HG02571 (cell line): ENCODE measurements around the gene ETV3.

ENCODE experiments used
- ATAC-seq: cut with Tn5 transposase; IDR thresholded peaks from one replicate; pipeline ENCODE4 v1.9.1; 2021; ENCODE audit warnings: mild to moderate bottlenecking, moderate library complexity; ENCODE audit not compliant: unreplicated experiment

The ETV3 gene

DNA sequence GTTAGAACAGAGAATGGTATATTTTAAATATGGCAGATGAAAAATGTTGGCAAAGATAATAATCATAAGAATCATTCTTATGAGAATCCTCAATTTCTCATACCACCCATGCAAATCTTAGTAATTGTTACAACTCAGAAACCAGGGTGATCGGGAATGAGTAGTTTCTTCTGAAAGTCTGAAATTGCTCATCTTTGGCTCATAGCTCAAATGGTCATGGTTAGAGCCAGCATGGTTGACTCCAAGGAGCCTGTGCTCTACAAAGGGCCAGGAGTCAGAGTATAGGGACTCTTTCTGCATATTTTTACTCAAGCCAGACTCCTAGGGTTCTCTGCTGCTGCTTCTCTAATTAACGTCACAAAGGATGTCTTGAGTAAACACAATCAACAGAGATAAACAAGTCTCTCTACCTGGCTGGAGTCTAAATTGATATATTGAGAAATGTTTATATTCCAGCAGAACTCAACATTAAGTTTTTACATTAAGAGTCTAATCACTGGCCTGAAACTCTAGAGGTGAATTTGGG is 1.9 kb upstream of the ETV3 start:
- ATAC-seq: no peak

- no peak for ATAC-seq
Observed at GRCh38 chr1:157139052-157139715, 989 bp upstream of the ETV3 start.

DNA sequence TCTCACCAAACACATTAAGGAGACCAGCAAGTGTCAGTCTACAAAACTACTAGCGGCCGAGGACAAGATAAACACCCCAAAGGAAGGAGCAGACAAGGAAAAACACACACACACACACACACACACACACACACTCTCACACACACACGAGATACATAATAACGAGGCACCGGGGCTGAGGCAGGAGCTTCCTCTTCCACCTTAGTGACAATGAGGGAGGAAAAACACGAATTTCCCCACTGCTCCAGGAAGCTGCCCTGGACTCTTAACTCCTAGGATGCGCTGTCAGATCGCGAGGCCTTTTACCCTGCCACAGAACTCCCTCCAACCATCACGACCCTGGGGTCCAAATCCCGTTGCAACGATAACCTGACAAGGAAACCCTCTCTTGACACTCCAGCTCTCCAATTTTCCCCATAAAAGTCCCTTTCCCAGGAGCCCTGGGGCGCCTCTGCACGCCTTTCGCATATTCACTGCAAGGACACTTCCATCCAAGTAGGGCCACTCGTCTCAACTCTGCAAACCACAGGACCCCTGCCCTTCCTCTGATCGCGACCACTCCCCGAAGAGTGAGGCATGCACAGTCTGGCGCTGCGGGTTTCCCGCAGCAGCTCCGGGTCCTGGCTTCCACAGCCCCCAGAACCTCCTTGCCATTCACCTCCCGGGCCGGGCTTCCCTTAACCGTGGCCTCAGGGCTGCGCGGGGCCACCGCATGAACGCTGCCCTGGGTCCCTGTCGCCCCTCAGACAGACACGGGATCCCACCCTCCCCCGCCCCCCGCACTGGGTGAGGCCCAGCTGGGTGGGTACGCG is 581 bp downstream of the ETV3 start:
- peak; percentile 3 for ATAC-seq

DNA sequence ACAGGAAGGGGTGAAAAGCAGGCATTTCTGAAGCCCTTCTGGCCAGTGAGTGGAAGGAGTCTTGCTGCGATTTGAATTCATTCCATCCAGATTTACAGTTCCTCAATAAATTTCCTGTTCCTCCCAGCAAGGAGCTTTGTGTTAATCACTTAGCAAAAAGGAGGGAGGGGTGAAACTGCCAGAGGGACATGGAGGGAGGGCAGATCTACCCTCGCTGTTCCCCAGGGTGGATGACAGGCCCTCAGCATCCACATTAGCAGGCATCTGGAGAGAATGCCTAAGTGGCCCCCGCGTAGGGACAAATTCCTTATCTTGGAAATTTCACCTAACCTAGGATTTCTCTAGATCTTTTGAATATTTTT is 1.2 kb downstream of the ETV3 start:
- no peak for ATAC-seq

DNA sequence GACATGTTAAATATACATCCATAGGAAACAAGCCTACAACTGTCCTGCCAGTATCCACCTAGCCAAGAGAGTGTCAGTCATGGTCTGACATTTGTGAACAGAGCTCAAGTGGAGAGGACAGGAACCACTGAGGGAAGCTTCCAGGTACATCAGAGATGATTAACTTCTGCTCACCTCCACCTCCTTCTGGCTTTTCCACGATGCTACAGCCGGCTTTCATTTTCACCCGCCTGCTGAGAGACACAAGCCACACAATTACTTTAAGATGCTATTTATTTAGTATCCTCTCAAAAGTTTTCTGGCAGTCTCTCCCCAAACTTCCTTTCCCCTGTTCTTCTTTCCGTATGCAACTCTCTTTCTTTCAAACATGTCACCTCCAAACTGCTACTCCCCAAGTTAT is 2.1 kb downstream of the ETV3 start:
- no peak for ATAC-seq

DNA sequence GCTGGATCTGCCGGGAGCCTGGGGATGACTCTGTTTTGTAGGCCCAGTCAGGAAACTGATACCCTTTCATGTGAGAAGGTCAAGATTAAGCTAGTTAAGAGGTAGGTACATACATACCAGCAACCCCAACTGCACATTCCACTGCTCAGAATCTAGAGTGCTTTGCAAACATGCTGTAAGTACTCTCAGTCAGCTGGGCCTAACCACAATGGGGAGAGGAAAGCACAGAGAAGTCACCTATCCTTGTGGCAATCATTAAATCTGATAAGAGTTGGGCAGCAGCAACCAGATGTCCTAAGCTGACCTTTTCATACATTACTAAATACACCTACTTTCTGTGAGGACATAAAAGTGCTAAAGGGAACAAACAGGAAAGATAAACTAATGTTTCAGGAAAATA is 2.5 kb downstream of the ETV3 start:
- no peak for ATAC-seq

GRCh38 chr1:157135070-157135469 is 3.1 kb downstream of the ETV3 start:
- no peak for ATAC-seq

- ATAC-seq: no peak
Observed at GRCh38 chr1:157134442-157134841, 3.8 kb downstream of the ETV3 start.

DNA sequence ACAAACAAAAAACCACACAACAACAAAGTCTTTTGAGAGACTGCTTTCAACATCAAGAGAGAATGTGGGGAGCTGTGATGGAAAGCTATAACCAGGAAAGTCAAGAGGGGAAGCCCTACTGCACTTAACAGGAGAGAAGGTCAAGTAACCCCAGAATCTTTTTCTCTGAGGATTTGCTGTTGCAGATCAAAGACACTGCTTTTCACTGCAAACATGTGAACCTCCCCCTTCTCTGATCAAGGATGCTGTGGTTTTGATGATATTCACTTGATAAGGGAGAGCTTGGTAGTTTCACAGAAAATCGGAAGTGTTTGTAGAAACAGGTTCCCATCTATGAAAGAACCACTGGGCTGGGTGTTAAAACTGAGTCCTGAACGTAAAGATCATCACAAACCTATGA is 4.8 kb downstream of the ETV3 start:
- no peak for ATAC-seq

DNA sequence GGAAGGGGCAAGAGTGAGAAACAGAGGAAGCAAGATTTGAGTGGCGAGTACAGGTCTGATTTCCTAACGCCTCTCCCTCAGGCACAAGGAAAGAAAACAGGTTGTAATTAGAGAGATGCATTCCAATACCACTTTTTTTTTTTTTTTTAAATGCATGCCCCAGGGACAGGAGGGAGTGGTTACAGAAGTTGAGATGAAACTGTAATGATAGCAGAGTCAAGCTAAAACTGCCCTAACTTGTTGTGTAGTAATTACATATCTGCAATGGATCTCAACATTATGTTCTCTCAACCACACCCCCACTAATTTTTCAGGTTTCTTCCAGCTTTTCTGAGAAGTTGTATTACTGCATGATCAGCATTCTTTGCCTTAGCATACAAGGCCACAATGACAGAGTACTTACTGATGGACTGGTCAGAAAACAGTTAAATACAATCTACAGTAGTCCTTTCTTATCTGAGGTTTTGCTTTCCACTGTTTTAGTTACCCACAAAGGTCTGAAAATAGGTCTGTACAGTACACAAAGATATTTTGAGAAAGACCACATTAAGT is 5.5 kb downstream of the ETV3 start:
- no peak for ATAC-seq

DNA sequence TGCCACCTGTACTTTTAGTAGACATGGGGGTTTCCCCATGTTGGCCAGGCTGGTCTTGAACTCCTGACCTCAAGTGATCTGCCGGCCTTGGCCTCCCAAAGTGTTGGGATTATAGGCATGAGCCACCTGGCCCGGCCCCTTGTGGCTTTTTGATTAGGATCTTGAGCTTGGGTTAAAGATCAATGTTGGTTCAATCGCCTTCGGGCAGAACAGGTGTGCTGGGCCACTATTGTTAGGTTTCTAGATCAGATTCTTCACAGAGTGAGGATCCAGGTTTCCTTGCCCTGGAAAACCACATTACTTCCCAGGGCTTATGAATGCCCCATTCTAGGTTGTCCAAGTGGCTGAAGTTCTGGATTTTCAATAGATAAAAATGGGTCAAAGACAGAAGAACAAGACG is 6.1 kb downstream of the ETV3 start:
- ATAC-seq: no peak

DNA sequence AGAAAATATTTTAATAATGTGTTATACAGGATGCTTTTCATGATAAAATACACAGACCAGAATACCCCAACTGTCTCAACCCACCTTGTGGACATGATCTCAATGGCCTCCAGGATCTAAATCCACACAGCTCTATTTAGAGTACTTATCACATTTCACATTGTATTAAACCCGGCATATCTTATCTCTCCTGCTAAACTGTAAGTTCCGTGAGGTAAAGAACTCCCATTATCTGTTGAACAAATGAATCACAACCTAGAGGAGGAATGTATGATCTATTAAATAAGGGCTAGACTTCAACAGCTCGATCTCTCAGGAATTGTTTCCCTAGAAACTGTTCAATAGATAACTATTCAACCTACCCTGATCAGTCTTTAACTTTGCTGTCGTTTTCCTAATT is 6.9 kb downstream of the ETV3 start:
- no peak for ATAC-seq

DNA sequence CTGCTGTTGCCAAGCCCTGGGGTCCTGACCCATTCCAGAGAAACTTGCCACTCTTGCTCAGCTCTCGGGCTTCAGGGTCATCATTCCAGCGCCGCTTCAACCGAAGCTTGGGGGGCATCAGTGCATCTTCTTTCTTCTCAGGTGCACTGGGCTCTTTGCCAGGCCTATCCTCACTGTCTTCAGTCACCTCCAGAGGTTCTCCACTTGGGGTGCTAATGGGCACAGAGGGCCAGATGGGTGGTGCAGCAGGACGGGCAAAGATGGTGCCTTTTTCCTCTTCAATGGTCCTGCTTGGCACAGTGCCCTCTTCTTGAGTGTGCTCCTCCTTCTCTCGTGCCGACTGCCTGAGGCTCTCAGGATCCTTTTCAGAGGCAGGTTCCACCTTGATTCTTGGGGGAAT is 13.3 kb downstream of the ETV3 start:
- ATAC-seq: no peak

DNA sequence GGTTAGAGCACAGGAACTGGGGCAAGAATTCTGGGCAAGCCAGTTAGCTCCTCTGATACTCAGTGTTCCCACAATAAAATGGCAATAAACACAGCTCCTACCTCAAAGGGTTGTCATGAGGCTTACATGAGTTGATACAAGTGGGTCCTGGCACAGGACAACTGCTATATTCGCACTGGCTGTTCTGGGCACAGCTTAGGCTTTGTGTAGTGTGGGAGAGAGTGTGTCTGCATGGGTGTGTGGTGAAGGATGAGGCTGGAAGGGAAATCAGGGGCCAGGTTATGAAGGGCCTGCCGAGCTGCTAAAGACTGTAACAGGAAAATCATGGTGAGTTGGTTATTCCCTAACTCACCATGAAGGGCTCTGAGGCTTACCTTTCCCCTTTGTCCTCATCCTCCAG is 18.7 kb downstream of the ETV3 start:
- ATAC-seq: no peak

DNA sequence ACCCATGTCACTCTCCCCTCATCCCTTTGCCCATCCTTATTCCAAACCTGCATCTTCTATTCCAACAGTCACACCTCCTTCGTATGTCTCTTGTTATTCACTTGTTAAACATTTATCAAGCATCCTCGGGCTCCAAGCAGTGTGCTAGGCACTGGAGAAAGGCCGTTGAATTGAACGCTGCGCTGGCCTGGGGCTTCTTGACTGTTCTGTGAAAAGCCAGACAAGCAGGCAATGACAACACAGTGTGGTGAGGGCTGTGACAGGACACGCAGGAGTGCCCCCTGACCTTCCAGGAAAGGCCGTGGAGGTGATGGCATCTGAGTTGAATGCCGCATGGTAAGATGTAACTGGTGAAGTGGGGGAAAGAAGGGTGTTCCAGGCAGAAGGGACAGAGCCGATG is 19.2 kb downstream of the ETV3 start:
- ATAC-seq: no peak

DNA sequence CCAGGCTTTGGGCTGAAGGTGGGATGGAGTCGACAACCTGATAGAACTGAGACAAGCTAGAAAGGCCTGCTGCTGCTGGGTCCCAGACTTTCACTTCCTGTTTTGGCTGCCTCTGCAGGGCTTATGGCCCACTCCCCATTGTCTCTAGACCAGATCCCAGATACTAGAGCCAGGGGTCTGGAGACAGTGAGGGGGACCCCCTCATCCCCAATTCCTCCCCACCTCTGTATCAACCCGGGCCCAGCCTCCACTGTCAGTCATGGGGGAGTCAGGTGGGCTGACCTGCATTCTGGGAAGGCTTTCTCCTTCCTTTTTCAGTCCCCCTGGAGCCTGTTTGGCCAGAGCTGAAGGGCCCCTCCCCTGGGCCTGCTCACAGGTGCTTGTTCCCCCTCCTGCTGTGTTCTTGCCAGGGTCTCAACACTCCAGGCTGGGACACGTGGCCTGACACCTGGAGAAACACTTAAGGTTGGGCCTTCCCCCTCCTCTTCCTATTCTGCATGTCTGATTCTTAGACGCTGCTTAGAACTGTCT is 20.6 kb downstream of the ETV3 start:
- no peak for ATAC-seq

DNA sequence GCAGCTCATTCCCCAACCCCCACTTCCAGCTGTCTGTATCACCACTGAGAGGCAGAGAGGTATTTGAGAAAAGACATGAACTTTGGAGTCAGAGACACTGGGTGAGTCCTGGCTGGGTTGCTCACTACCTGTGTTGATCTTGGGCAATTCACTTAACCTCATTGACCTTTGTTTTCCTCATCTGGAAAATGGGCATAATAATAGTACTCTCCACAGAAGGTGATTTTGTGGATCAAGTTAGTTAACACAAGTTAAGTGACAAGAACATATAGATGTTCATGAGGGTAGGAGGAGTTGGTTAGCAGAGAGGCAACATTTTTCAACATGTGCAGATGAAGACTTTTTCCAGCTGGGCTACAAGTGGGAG is 21.5 kb downstream of the ETV3 start:
- no peak for ATAC-seq

DNA sequence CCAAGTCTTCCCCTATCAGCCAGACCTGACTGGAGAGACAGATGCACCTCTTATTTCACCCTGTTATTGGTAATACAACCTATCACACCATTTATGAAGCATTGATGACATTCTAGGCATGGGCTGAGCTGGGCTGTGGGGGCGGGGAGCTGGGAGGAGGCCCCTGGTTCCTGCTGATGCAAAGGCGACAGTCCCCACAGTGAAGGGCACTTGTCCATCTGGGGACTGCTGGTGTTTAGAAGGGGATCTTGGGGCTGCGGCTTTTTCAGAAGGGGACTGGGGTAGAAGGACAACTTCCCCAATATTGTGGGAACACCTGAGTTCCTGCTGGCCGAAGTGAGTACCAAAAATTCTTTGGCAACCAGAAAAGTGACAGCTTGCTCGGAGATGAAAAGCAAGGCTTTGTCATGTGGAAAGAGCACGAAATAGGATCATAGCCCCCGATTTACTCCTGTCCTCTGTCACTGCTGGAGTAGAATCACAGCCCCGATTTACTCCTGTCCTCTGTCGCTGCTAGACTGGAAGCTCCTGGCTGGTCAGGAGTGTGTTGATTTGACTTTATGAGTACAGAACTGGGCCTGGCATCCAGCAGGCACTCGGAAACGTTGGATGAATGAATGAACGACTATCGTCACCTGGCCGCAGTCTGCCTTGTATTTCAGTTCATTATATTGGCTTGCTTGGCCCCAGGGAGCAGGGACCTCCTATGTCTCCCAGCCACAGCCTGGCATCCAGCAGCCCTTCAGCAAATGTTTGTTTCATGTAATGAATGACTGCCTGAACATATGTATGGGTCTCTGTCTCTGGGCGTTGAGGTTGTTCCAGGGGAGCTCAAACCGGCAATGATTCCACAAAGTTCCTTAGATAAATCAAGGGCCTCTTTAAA is 22.1 kb downstream of the ETV3 start:
- no peak for ATAC-seq

- no peak for ATAC-seq
Observed at GRCh38 chr1:157115429-157115838, 22.8 kb downstream of the ETV3 start.

- no peak for ATAC-seq
Observed at GRCh38 chr1:157114183-157115121, 23.7 kb downstream of the ETV3 start.
